ENCODE measurements around the gene TRAPPC6A. TPM values are rescaled to one million over a fixed set of nuclear protein-coding genes. Genes with fewer than 3 reads are reported as not detected.

The TRAPPC6A gene
- total and polyA plus RNA-seq, 2 donors (not counting 1 experiment from before 2014, with no cell fraction given), result 40.3 to 79.0 TPM

- H3K27me3 Mint-ChIP-seq, result peaks cover 37% of the 10 kb centered on the region
- CTCF ChIA-PET, result interaction anchor here (0.6 kb wide), 1 partner anchor 707 kb away, joined by 4 read pairs; no protein-coding TSS in a partner anchor
- no peaks in the 10 kb centered on the region for H3K4me1 ChIP-seq (ENCODE audit: control insufficient read depth in 2 of 2, insufficient read depth in 2 of 2, low read length in 2 of 2)
- H3K27ac ChIP-seq (ENCODE audit: low read length in 2 of 2), result no peak overlapping the region
- no peak overlapping the region for H3K4me3 ChIP-seq (ENCODE audit: control extremely low read depth in 1 of 5, extremely low read depth in 1 of 5, insufficient read depth in 1 of 5, low read depth in 2 of 5, low read length in 4 of 5)
- H3K9me3 Mint-ChIP-seq (ENCODE audit: insufficient read depth), result no peaks in the 10 kb centered on the region
- no peaks in the 10 kb centered on the region for H4K20me1 ChIP-seq (ENCODE audit: control insufficient read depth, insufficient read depth, low read length, poor library complexity, severe bottlenecking)
- intact Hi-C loops (cut with micrococcal nuclease), result no loop called here
- no peaks in the 10 kb centered on the region for H3K36me3 ChIP-seq (replicated peaks in 1 of 2; ENCODE audit: control extremely low read depth in 1 of 2, control insufficient read depth in 1 of 2, extremely low read depth in 1 of 2, insufficient read depth in 2 of 2, low read length in 1 of 2)
- no peak overlapping the region for H3K4me3 Mint-ChIP-seq
- WGBS (ENCODE audit: insufficient coverage), result 79% methylated on average over 7 of the region's 14 CpGs
- DNase-seq (no peak), ATAC-seq (ENCODE audit: low read depth) (no peak)
- H3K4me2 ChIP-seq (replicated peaks; ENCODE audit: low read depth, low read length, poor library complexity, severe bottlenecking), result no peak overlapping the region
- no peak overlapping the region for H3K27ac Mint-ChIP-seq
- no peak overlapping the region for H3K9ac ChIP-seq (ENCODE audit: low read length)
- peaks cover 0 to 33% (median 8%) of the 10 kb centered on the region in 4 experiments for H3K27me3 ChIP-seq (replicated peaks in 1 of 4; ENCODE audit: control extremely low read depth in 1 of 4, control insufficient read depth in 3 of 4, insufficient read depth in 4 of 4, low read length in 3 of 4)
- peaks cover 3% of the 10 kb centered on the region for H3K4me1 Mint-ChIP-seq
- POLR2A ChIA-PET, result no interaction called here
- no peaks in the 10 kb centered on the region for H3K79me2 ChIP-seq (ENCODE audit: control insufficient read depth, insufficient read depth, low read length)
- no peaks in the 10 kb centered on the region for H3K9me3 ChIP-seq (ENCODE audit: control extremely low read depth in 1 of 3, control insufficient read depth in 2 of 3, insufficient read depth in 1 of 3, low read length in 2 of 3)
- TF ChIP-seq EZH2 (IDR thresholded peaks at IDR 0.05; ENCODE audit: borderline replicate concordance, insufficient read depth, low read depth, low read length, poor library complexity, severe bottlenecking), result no peak
- TF ChIP-seq CTCF (IDR thresholded peaks at IDR 0.05), result no peak
- H2AFZ ChIP-seq (ENCODE audit: insufficient read depth, low read depth, low read length, poor library complexity, severe bottlenecking), result no peak overlapping the region
These were observed 39.9 kb upstream of the TRAPPC6A start for GRCh38 chr19:45217957-45218334.

GRCh38 chr19:45217193-45217956 is 39.3 kb upstream of the TRAPPC6A start:
- intact Hi-C loops (cut with micrococcal nuclease), result no loop called here
- Mint-ChIP-seq H3K27me3 (peaks cover 34% of the 10 kb centered on the region), H3K9me3 (ENCODE audit: insufficient read depth) (no peaks in the 10 kb centered on the region), H3K4me1 (peaks cover 3% of the 10 kb centered on the region), H3K27ac (no peak overlapping the region), H3K4me3 (no peak overlapping the region)
- ATAC-seq (ENCODE audit: low read depth), result no peak
- POLR2A ChIA-PET, result no interaction called here
- no peaks in the 10 kb centered on the region for H3K79me2 ChIP-seq (ENCODE audit: control insufficient read depth, insufficient read depth, low read length)
- H3K27ac ChIP-seq (ENCODE audit: low read length in 2 of 2), result no peak overlapping the region
- WGBS (ENCODE audit: insufficient coverage), result 31% methylated on average over 46 of the region's 46 CpGs
- no peak overlapping the region for H3K4me2 ChIP-seq (replicated peaks; ENCODE audit: low read depth, low read length, poor library complexity, severe bottlenecking)
- no peaks in the 10 kb centered on the region for H3K36me3 ChIP-seq (replicated peaks in 1 of 2; ENCODE audit: control extremely low read depth in 1 of 2, control insufficient read depth in 1 of 2, extremely low read depth in 1 of 2, insufficient read depth in 2 of 2, low read length in 1 of 2)
- H3K4me1 ChIP-seq (ENCODE audit: control insufficient read depth in 2 of 2, insufficient read depth in 2 of 2, low read length in 2 of 2), result no peaks in the 10 kb centered on the region
- H2AFZ ChIP-seq (ENCODE audit: insufficient read depth, low read depth, low read length, poor library complexity, severe bottlenecking), result no peak overlapping the region
- peaks cover 0 to 33% (median 8%) of the 10 kb centered on the region in 4 experiments for H3K27me3 ChIP-seq (replicated peaks in 1 of 4; ENCODE audit: control extremely low read depth in 1 of 4, control insufficient read depth in 3 of 4, insufficient read depth in 4 of 4, low read length in 3 of 4)
- CTCF ChIA-PET, result interaction anchor here (0.6 kb wide), 1 partner anchor 707 kb away, joined by 4 read pairs; no protein-coding TSS in a partner anchor
- H3K9ac ChIP-seq (ENCODE audit: low read length), result no peak overlapping the region
- H3K4me3 ChIP-seq (ENCODE audit: control extremely low read depth in 1 of 5, extremely low read depth in 1 of 5, insufficient read depth in 1 of 5, low read depth in 2 of 5, low read length in 4 of 5), result no peak overlapping the region
- no peaks in the 10 kb centered on the region for H4K20me1 ChIP-seq (ENCODE audit: control insufficient read depth, insufficient read depth, low read length, poor library complexity, severe bottlenecking)
- DNase-seq, result no peak
- no peak for TF ChIP-seq EZH2 (IDR thresholded peaks at IDR 0.05; ENCODE audit: borderline replicate concordance, insufficient read depth, low read depth, low read length, poor library complexity, severe bottlenecking)
- TF ChIP-seq CTCF (IDR thresholded peaks at IDR 0.05), result no peak
- no peaks in the 10 kb centered on the region for H3K9me3 ChIP-seq (ENCODE audit: control extremely low read depth in 1 of 3, control insufficient read depth in 2 of 3, insufficient read depth in 1 of 3, low read length in 2 of 3)
